Measurements from ENCODE around the gene LYVE1.

- TF ChIP-seq CTCF (IDR thresholded peaks at IDR 0.05) = no peak
- TF ChIP-seq POLR2A (IDR thresholded peaks at IDR 0.05) = no peak
Measured at GRCh38 chr11:10524471-10524870, 44.0 kb downstream of the LYVE1 start.
